Iris pigment epithelial cell (primary cell): Measurements from ENCODE around the gene ANKRD39.

ENCODE experiments used
- DNase-seq: peaks from one replicate; pipeline ENCODE4 v3.0.0-alpha.2; 2011; ENCODE audit warnings: low read depth

ANKRD39 gene

GRCh38 chr2:96853321-96853720 is 4.5 kb downstream of the ANKRD39 start:
- DNase-seq = no peak

GRCh38 chr2:96852667-96853066 is 5.1 kb downstream of the ANKRD39 start:
- DNase-seq = no peak

- no peak for DNase-seq
These were observed 9.6 kb downstream of the ANKRD39 start for GRCh38 chr2:96848264-96848663.

GRCh38 chr2:96847586-96847985 is 10.2 kb downstream of the ANKRD39 start:
- no peak for DNase-seq

GRCh38 chr2:96846825-96847224 is 11.0 kb downstream of the ANKRD39 start:
- DNase-seq = no peak

GRCh38 chr2:96844405-96844808 is 13.4 kb downstream of the ANKRD39 start:
- no peak for DNase-seq

GRCh38 chr2:96843538-96844268 is 14.1 kb downstream of the ANKRD39 start, which contains the start of gene ANKRD23:
Gene ANKRD23 (minus strand): TSS chr2:96844021. CDS start chr2:96843992, 29 bp downstream.
- DNase-seq = no peak

GRCh38 chr2:96842600-96842999 is 15.2 kb downstream of the ANKRD39 start:
- DNase-seq = no peak

GRCh38 chr2:96841701-96842495 is 15.9 kb downstream of the ANKRD39 start:
- no peak for DNase-seq

GRCh38 chr2:96839875-96840850 is 17.7 kb downstream of the ANKRD39 start:
- DNase-seq = no peak

- no peak for DNase-seq
These were observed 18.4 kb downstream of the ANKRD39 start for GRCh38 chr2:96839293-96839874.

- no peak for DNase-seq
These were observed 19.2 kb downstream of the ANKRD39 start for GRCh38 chr2:96838345-96839292.

GRCh38 chr2:96837575-96837974 is 20.2 kb downstream of the ANKRD39 start:
- DNase-seq = no peak

GRCh38 chr2:96835830-96836229 is 22.0 kb downstream of the ANKRD39 start:
- no peak for DNase-seq

GRCh38 chr2:96832754-96833507 is 24.9 kb downstream of the ANKRD39 start:
- peak; percentile 70 for DNase-seq

GRCh38 chr2:96832408-96832753 is 25.4 kb downstream of the ANKRD39 start:
- DNase-seq = no peak

GRCh38 chr2:96831679-96832078 is 26.1 kb downstream of the ANKRD39 start:
- DNase-seq = no peak

GRCh38 chr2:96830044-96830562 is 27.7 kb downstream of the ANKRD39 start:
- DNase-seq = no peak

GRCh38 chr2:96828874-96829273 is 28.9 kb downstream of the ANKRD39 start:
- DNase-seq = no peak

- DNase-seq = no peak
These were observed 29.4 kb downstream of the ANKRD39 start for GRCh38 chr2:96828436-96828835.
